Prostate gland (tissue), 2 donors: Measurements from ENCODE around the gene MTM1.

Source experiments
- POLR2A ChIP-seq: fragments of 450-650 bp; IDR thresholded peaks from one replicate; pipeline ENCODE4 v1.6.1; 2016; ENCODE audit warnings: antibody characterized with exemption, mild to moderate bottlenecking
- POLR2AphosphoS5 ChIP-seq: sonication (generic); formaldehyde crosslinking; IDR thresholded peaks from one replicate; pipeline ENCODE4 v1.6.1; 2017; ENCODE audit warnings: antibody characterized with exemption
- TF ChIP-seq, protein P1 (sequence below), 4 experiments: fragments of 200-600 bp in 2 of 4; fragments of 450-650 bp in 2 of 4; sonication (generic) in 2 of 4; IDR thresholded peaks; 1 replicate in 3 of 4; 2 replicates in 1 of 4; pipeline ENCODE4 v1.5.1; 2016 to 2019; ENCODE audit warnings: antibody characterized with exemption in 4 of 4, mild to moderate bottlenecking in 2 of 4, moderate library complexity in 2 of 4

DNA sequence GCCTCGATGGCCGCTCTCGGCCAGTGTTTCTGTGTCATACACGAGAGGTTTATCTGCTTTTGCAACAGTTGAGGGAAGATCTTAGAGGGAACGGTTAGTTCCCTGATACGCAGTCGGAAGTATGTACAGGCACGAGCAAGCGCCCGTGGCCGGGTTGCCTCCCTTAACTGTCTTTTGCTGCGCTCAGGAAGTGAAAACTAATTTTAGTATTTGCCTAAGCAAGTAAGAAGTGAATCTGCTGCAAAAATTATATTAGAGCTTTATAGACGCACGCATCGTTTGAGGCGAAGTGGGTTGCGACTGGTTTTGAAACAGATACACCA is 695 bp downstream of the MTM1 start:
- TF ChIP-seq, protein P1, sequence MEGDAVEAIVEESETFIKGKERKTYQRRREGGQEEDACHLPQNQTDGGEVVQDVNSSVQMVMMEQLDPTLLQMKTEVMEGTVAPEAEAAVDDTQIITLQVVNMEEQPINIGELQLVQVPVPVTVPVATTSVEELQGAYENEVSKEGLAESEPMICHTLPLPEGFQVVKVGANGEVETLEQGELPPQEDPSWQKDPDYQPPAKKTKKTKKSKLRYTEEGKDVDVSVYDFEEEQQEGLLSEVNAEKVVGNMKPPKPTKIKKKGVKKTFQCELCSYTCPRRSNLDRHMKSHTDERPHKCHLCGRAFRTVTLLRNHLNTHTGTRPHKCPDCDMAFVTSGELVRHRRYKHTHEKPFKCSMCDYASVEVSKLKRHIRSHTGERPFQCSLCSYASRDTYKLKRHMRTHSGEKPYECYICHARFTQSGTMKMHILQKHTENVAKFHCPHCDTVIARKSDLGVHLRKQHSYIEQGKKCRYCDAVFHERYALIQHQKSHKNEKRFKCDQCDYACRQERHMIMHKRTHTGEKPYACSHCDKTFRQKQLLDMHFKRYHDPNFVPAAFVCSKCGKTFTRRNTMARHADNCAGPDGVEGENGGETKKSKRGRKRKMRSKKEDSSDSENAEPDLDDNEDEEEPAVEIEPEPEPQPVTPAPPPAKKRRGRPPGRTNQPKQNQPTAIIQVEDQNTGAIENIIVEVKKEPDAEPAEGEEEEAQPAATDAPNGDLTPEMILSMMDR (IDR thresholded peaks at IDR 0.05), result no peak
- TF ChIP-seq POLR2A (no peak), POLR2AphosphoS5 (no peak)
